PC-9 (cell line): Measurements from ENCODE around the gene L3MBTL1. TPM values are rescaled to one million over a fixed set of nuclear protein-coding genes. Genes with fewer than 3 reads are reported as not detected.

Source experiments
- BruUV-seq: library from RNA; stranded (reverse); fragments of 400-500 nt; replicated peaks from 2 replicates; lab custom pipeline; 2021; lab: Mats Ljungman, UMichigan
- CTCF ChIA-PET: fragments of 300-600 bp; sonication (Branson Sonifier 250); formaldehyde crosslinking; loops from one replicate; lab custom pipeline; 2022; ENCODE audit warnings: antibody characterized with exemption; lab: Charles Lee
- POLR2A ChIA-PET: fragments of 300-600 bp; sonication (Branson Sonifier 250); formaldehyde crosslinking; loops from one replicate; lab custom pipeline; 2022; ENCODE audit warnings: antibody characterized with exemption; ENCODE audit not compliant: unreplicated experiment; lab: Charles Lee
- DNase-seq, 2 experiments: peaks; one replicate each; pipeline versions ENCODE4 v3.0.0 to v3.0.0-alpha.2; 2015 to 2022; ENCODE audit warnings: mixed read lengths in 1 of 2
- H2AFZ ChIP-seq: fragments of 200-600 bp; sonication (generic); 2 replicates; pipeline ENCODE4 v1.8.1; 2017; ENCODE audit warnings: antibody characterized with exemption
- H3F3A ChIP-seq: fragments of 200-600 bp; sonication (generic); 2 replicates; pipeline ENCODE4 v1.8.1; 2017; ENCODE audit warnings: antibody characterized with exemption, mild to moderate bottlenecking, low read depth; ENCODE audit not compliant: insufficient read depth
- H3K27ac ChIP-seq: fragments of 200-600 bp; sonication (generic); 2 replicates; pipeline ENCODE4 v1.6.1; 2016; ENCODE audit warnings: mixed run types
- H3K27me3 ChIP-seq: fragments of 200-600 bp; sonication (generic); 2 replicates; pipeline ENCODE4 v1.6.1; 2016; ENCODE audit warnings: low read depth, mixed run types; ENCODE audit not compliant: insufficient read depth
- H3K36me3 ChIP-seq: fragments of 200-600 bp; sonication (generic); 2 replicates; pipeline ENCODE4 v1.6.1; 2016; ENCODE audit warnings: low read depth, mixed run types
- H3K4me1 ChIP-seq: fragments of 200-600 bp; sonication (generic); replicated peaks from 2 replicates; pipeline ENCODE4 v1.6.1; 2016; ENCODE audit warnings: mixed run types; ENCODE audit not compliant: insufficient read depth
- H3K4me2 ChIP-seq: fragments of 200-600 bp; sonication (generic); 2 replicates; pipeline ENCODE4 v1.6.1; 2017; ENCODE audit warnings: mixed run types
- H3K4me3 ChIP-seq: fragments of 200-600 bp; sonication (generic); 2 replicates; pipeline ENCODE4 v1.6.1; 2016; ENCODE audit warnings: mixed run types
- H3K79me2 ChIP-seq: fragments of 200-600 bp; sonication (generic); 2 replicates; pipeline ENCODE4 v1.6.1; 2017; ENCODE audit warnings: low read depth, mixed run types
- H3K9me2 ChIP-seq: fragments of 200-600 bp; sonication (generic); 2 replicates; pipeline ENCODE4 v1.8.1; 2017; ENCODE audit warnings: mild to moderate bottlenecking; ENCODE audit not compliant: insufficient read depth
- H3K9me3 ChIP-seq: fragments of 200-600 bp; sonication (generic); 2 replicates; pipeline ENCODE4 v1.8.1; 2016; ENCODE audit warnings: low read depth; ENCODE audit not compliant: insufficient read depth
- H4K20me1 ChIP-seq: fragments of 200-600 bp; sonication (generic); 2 replicates; pipeline ENCODE4 v1.8.1; 2017; ENCODE audit not compliant: insufficient read depth
- CTCF ChIP-seq: fragments of 200-600 bp; sonication (generic); conservative IDR thresholded peaks from 2 replicates; pipeline ENCODE4 v1.6.1; 2017; ENCODE audit warnings: mixed run types, antibody characterized with exemption, mild to moderate bottlenecking, moderate library complexity
- EZH2 ChIP-seq: fragments of 200-600 bp; sonication (generic); IDR thresholded peaks from 2 replicates; pipeline ENCODE4 v1.8.0; 2017; ENCODE audit warnings: antibody characterized with exemption, low read depth
- intact Hi-C: fragments of 100-400 bp; cut with micrococcal nuclease; formaldehyde crosslinking; loops from one replicate; pipeline ENCODE4 v1.10.0; 2022; ENCODE audit not compliant: unreplicated experiment
- total RNA-seq: library from RNA; stranded (reverse); gene quantifications from 2 replicates; pipeline ENCODE4 v1.2.3, GENCODE V29; 2021

Gene L3MBTL1
- total RNA-seq, 1 experiment from 2014 or later, result 34.9 TPM

- Histone ChIP-seq H3F3A (peaks cover 11% of the 10 kb centered on the region; the same call in 1 of the 2 replicates), H3K36me3 (no peaks in the 10 kb centered on the region), H3K27ac (no peak overlapping the region), H2AFZ (no peak overlapping the region), H3K4me1 (peaks cover 13% of the 10 kb centered on the region), H4K20me1 (no peaks in the 10 kb centered on the region), H3K9me2 (no peaks in the 10 kb centered on the region), H3K4me2 (no peak overlapping the region), H3K79me2 (no peaks in the 10 kb centered on the region), H3K27me3 (no peaks in the 10 kb centered on the region), H3K9me3 (no peaks in the 10 kb centered on the region), H3K4me3 (no peak overlapping the region)
- TF ChIP-seq EZH2 (no peak), CTCF (no peak)
- no peak for DNase-seq
- POLR2A ChIA-PET, result interaction anchor here (0.6 kb wide), 1 partner anchor 700 kb away, joined by 3 read pairs; no protein-coding TSS in a partner anchor
- intact Hi-C loops, result no loop called here
- CTCF ChIA-PET, result no interaction called here
- no TSS peak for BruUV-seq
Measured at GRCh38 chr20:43563429-43563828, 55.9 kb downstream of the L3MBTL1 start.

GRCh38 chr20:43563991-43564390, 56.5 kb downstream of the L3MBTL1 start:
- intact Hi-C loops, result no loop called here
- BruUV-seq, result no TSS peak

GRCh38 chr20:43564455-43564854, 57.0 kb downstream of the L3MBTL1 start:
- TF ChIP-seq EZH2 (no peak), CTCF (no peak)
- Histone ChIP-seq H3F3A (peaks cover under 1% of the 10 kb centered on the region; the same call in 1 of the 2 replicates), H3K79me2 (no peaks in the 10 kb centered on the region), H3K4me2 (no peak overlapping the region), H3K9me2 (no peaks in the 10 kb centered on the region), H3K27me3 (no peaks in the 10 kb centered on the region), H3K36me3 (no peaks in the 10 kb centered on the region), H2AFZ (no peak overlapping the region), H3K4me1 (peaks cover 3% of the 10 kb centered on the region), H3K9me3 (no peaks in the 10 kb centered on the region), H3K4me3 (no peak overlapping the region), H4K20me1 (no peaks in the 10 kb centered on the region), H3K27ac (no peak overlapping the region)
- no TSS peak for BruUV-seq
- DNase-seq, result no peak
- ChIA-PET CTCF (no interaction called here), POLR2A (no interaction called here)
- intact Hi-C loops, result no loop called here

More at GRCh38 chr20:43563991-43564390, 56.5 kb downstream of the L3MBTL1 start:
- Histone ChIP-seq H4K20me1 (no peaks in the 10 kb centered on the region), H3K9me2 (no peaks in the 10 kb centered on the region), H3F3A (peaks cover 5% of the 10 kb centered on the region; the same call in 1 of the 2 replicates), H3K27me3 (no peaks in the 10 kb centered on the region), H3K4me1 (peaks cover 8% of the 10 kb centered on the region), H3K4me2 (no peak overlapping the region), H3K27ac (no peak overlapping the region), H3K9me3 (no peaks in the 10 kb centered on the region), H3K36me3 (no peaks in the 10 kb centered on the region), H3K79me2 (no peaks in the 10 kb centered on the region), H3K4me3 (no peak overlapping the region), H2AFZ (no peak overlapping the region)
- CTCF ChIA-PET, result no interaction called here
- no peak for DNase-seq
- POLR2A ChIA-PET, result no interaction called here
- TF ChIP-seq EZH2 (no peak), CTCF (no peak)
